Stimulated activated CD4-positive, alpha-beta T cell treated with anti-CD3 and anti-CD28 coated beads, Interleukin-15, amount 100 ng/mL, for 48 hours (primary cell): ENCODE measurements around the gene HDAC5.
"Not testable (repeated sequence)": the region's sequence is repeated elsewhere in the genome, so short reads cannot be mapped to it uniquely, and the experiment has no call there.

Source experiments
- DNase-seq, 2 donors: peaks; one replicate each; pipeline ENCODE4 v3.0.0-alpha.2; 2020; ENCODE audit warnings: low read depth in 2 of 2

The HDAC5 gene

GRCh38 chr17:44123356-44124117 is at the start of gene HDAC5:
HDAC5 (minus strand) TSS chr17:44123641; CDS start chr17:44117515, 6,126 bp downstream.
- peak; percentile 92 to 94 for DNase-seq

- no peak for DNase-seq
Measured at GRCh38 chr17:44171931-44172455, 48.6 kb upstream of the HDAC5 start.

GRCh38 chr17:44170499-44171201 is 47.2 kb upstream of the HDAC5 start, which contains the start of gene ASB16:
ASB16 (plus strand) TSS chr17:44170704; CDS start chr17:44170790, 86 bp downstream.
- no peak for DNase-seq

GRCh38 chr17:44170135-44170498 is 46.7 kb upstream of the HDAC5 start:
- DNase-seq = no peak

- no peak for DNase-seq
Measured at GRCh38 chr17:44167181-44167861, 43.9 kb upstream of the HDAC5 start.

- DNase-seq = no peak
Measured at GRCh38 chr17:44164476-44164875, 41.0 kb upstream of the HDAC5 start.

- no peak for DNase-seq
Measured at GRCh38 chr17:44159519-44160210, 36.2 kb upstream of the HDAC5 start.

- no peak for DNase-seq
Measured at GRCh38 chr17:44155488-44155887, 32.0 kb upstream of the HDAC5 start.

GRCh38 chr17:44152875-44153274 is 29.4 kb upstream of the HDAC5 start:
- DNase-seq = no peak

- DNase-seq = no peak
Measured at GRCh38 chr17:44149750-44150329, 26.4 kb upstream of the HDAC5 start.

GRCh38 chr17:44149066-44149465 is 25.6 kb upstream of the HDAC5 start:
- DNase-seq = not testable (repeated sequence)

- no peak for DNase-seq
Measured at GRCh38 chr17:44147812-44148211, 24.4 kb upstream of the HDAC5 start.

- DNase-seq = no peak
Measured at GRCh38 chr17:44146375-44147346, 23.2 kb upstream of the HDAC5 start.

GRCh38 chr17:44144966-44145739 is 21.7 kb upstream of the HDAC5 start:
- DNase-seq = no peak

- DNase-seq = not testable (repeated sequence)
Measured at GRCh38 chr17:44143921-44144320, 20.5 kb upstream of the HDAC5 start.

- peak; percentile 70 to 72 for DNase-seq
Measured at GRCh38 chr17:44137891-44138709, 14.7 kb upstream of the HDAC5 start.

GRCh38 chr17:44134752-44135568 is 11.5 kb upstream of the HDAC5 start:
- no peak for DNase-seq
